IPS-18c (cell line): Measurements from ENCODE around the gene EXT2.

Experiments
- H3K4me3 ChIP-seq: 2 replicates; pipeline ENCODE4 v1.7.0; 2013; ENCODE audit warnings: low read depth, mild to moderate bottlenecking, low read length, moderate library complexity; ENCODE audit not compliant: insufficient read depth
- H3K9me3 ChIP-seq: one replicate; pipeline ENCODE4 v1.6.1; 2013; ENCODE audit warnings: mild to moderate bottlenecking, low read length, moderate library complexity; ENCODE audit not compliant: control insufficient read depth, insufficient read depth

EXT2 gene

GRCh38 chr11:44095506-44096359 lies at the start of gene EXT2:
EXT2 (plus strand) TSS chr11:44095678; CDS start chr11:44107713, 12,035 bp downstream.
- no peaks in the 10 kb centered on the region for H3K9me3 ChIP-seq
- peak within 1 kb of the TSS; percentile 88 for H3K4me3 ChIP-seq

- Histone ChIP-seq H3K4me3 (no peak overlapping the region), H3K9me3 (no peaks in the 10 kb centered on the region)
Measured at GRCh38 chr11:44046182-44046581, 49.3 kb upstream of the EXT2 start.

GRCh38 chr11:44047298-44047697 lies 48.2 kb upstream of the EXT2 start:
- H3K9me3 ChIP-seq, result no peaks in the 10 kb centered on the region
- no peak overlapping the region for H3K4me3 ChIP-seq

- Histone ChIP-seq H3K4me3 (no peak within 1 kb of the TSS), H3K9me3 (no peaks in the 10 kb centered on the region)
Measured at GRCh38 chr11:44047931-44048431, 47.5 kb upstream of the EXT2 start, which contains the start of gene ACCSL. ACCSL (plus strand) TSS chr11:44047981; CDS start chr11:44048037, 56 bp downstream.

GRCh38 chr11:44049832-44050231 lies 45.6 kb upstream of the EXT2 start:
- Histone ChIP-seq H3K4me3 (no peak overlapping the region), H3K9me3 (no peaks in the 10 kb centered on the region)

- H3K4me3 ChIP-seq, result no peak overlapping the region
- peaks cover 3% of the 10 kb centered on the region for H3K9me3 ChIP-seq
Measured at GRCh38 chr11:44051171-44051570, 44.3 kb upstream of the EXT2 start.

- H3K4me3 ChIP-seq, result no peak overlapping the region
- H3K9me3 ChIP-seq, result peaks cover 3% of the 10 kb centered on the region
Measured at GRCh38 chr11:44057340-44057739, 38.1 kb upstream of the EXT2 start.

- Histone ChIP-seq H3K4me3 (no peak overlapping the region), H3K9me3 (peaks cover 3% of the 10 kb centered on the region)
Measured at GRCh38 chr11:44058275-44058674, 37.2 kb upstream of the EXT2 start.

GRCh38 chr11:44065161-44065661 lies 30.3 kb upstream of the EXT2 start:
- Histone ChIP-seq H3K9me3 (no peaks in the 10 kb centered on the region), H3K4me3 (no peak overlapping the region)

- no peaks in the 10 kb centered on the region for H3K9me3 ChIP-seq
- H3K4me3 ChIP-seq, result peak within 1 kb of the TSS; percentile 62
Measured at GRCh38 chr11:44065841-44066731, 29.4 kb upstream of the EXT2 start, which contains the start of gene ACCS. ACCS (plus strand) TSS chr11:44066270; CDS start chr11:44067628, 1,358 bp downstream.

- peak overlapping the region; percentile 62; the same call in 1 of the 2 replicates for H3K4me3 ChIP-seq
- H3K9me3 ChIP-seq, result no peaks in the 10 kb centered on the region
Measured at GRCh38 chr11:44066732-44067141, 28.7 kb upstream of the EXT2 start.

GRCh38 chr11:44067266-44067665 lies 28.2 kb upstream of the EXT2 start:
- H3K9me3 ChIP-seq, result no peaks in the 10 kb centered on the region
- H3K4me3 ChIP-seq, result no peak overlapping the region

- Histone ChIP-seq H3K9me3 (no peaks in the 10 kb centered on the region), H3K4me3 (no peak overlapping the region)
Measured at GRCh38 chr11:44068180-44068579, 27.3 kb upstream of the EXT2 start.

GRCh38 chr11:44071157-44071556 lies 24.3 kb upstream of the EXT2 start:
- Histone ChIP-seq H3K4me3 (no peak overlapping the region), H3K9me3 (no peaks in the 10 kb centered on the region)

GRCh38 chr11:44072757-44073658 lies 22.5 kb upstream of the EXT2 start:
- H3K4me3 ChIP-seq, result no peak overlapping the region

GRCh38 chr11:44078794-44079193 lies 16.7 kb upstream of the EXT2 start:
- H3K9me3 ChIP-seq, result no peaks in the 10 kb centered on the region
- H3K4me3 ChIP-seq, result no peak overlapping the region

More at GRCh38 chr11:44072757-44073658, 22.5 kb upstream of the EXT2 start:
- H3K9me3 ChIP-seq, result no peaks in the 10 kb centered on the region
